HEK293 (cell line): Measurements from ENCODE around the gene OCA2.

Source experiments
- KLF16 ChIP-seq: fragments of 450-650 bp; formaldehyde crosslinking; IDR thresholded peaks from 2 replicates; pipeline ENCODE4 v1.5.1; 2017; ENCODE audit warnings: missing biosample characterization, missing genetic modification characterization
- ZBTB21 ChIP-seq: fragments of 450-650 bp; formaldehyde crosslinking; IDR thresholded peaks from 2 replicates; pipeline ENCODE4 v1.5.1; 2017; ENCODE audit warnings: missing biosample characterization, missing genetic modification characterization
- ZEB2 ChIP-seq: fragments of 450-650 bp; formaldehyde crosslinking; IDR thresholded peaks from 2 replicates; pipeline ENCODE4 v1.5.1; 2016; ENCODE audit warnings: missing biosample characterization, missing genetic modification characterization
- ZNF10 ChIP-seq: fragments of 450-650 bp; formaldehyde crosslinking; IDR thresholded peaks from 2 replicates; pipeline ENCODE4 v1.5.1; 2017; ENCODE audit warnings: missing biosample characterization, missing genetic modification characterization
- ZNF707 ChIP-seq: fragments of 450-650 bp; formaldehyde crosslinking; IDR thresholded peaks from 2 replicates; pipeline ENCODE4 v1.5.1; 2016; ENCODE audit warnings: missing biosample characterization, missing genetic modification characterization
- TF ChIP-seq, protein P1 (sequence below): fragments of 450-650 bp; formaldehyde crosslinking; IDR thresholded peaks from 2 replicates; pipeline ENCODE4 v1.5.1; 2016; ENCODE audit warnings: missing biosample characterization, missing genetic modification characterization
- TF ChIP-seq, protein P2 (sequence below): fragments of 450-650 bp; formaldehyde crosslinking; IDR thresholded peaks from 2 replicates; pipeline ENCODE4 v1.5.1; 2016; ENCODE audit warnings: missing biosample characterization, missing genetic modification characterization
- TF ChIP-seq, protein P3 (sequence below): sonication (generic); formaldehyde crosslinking; IDR thresholded peaks from 2 replicates; pipeline ENCODE4 v1.8.1; 2022; ENCODE audit warnings: mild to moderate bottlenecking, moderate library complexity, missing genetic modification reagents

DNA sequence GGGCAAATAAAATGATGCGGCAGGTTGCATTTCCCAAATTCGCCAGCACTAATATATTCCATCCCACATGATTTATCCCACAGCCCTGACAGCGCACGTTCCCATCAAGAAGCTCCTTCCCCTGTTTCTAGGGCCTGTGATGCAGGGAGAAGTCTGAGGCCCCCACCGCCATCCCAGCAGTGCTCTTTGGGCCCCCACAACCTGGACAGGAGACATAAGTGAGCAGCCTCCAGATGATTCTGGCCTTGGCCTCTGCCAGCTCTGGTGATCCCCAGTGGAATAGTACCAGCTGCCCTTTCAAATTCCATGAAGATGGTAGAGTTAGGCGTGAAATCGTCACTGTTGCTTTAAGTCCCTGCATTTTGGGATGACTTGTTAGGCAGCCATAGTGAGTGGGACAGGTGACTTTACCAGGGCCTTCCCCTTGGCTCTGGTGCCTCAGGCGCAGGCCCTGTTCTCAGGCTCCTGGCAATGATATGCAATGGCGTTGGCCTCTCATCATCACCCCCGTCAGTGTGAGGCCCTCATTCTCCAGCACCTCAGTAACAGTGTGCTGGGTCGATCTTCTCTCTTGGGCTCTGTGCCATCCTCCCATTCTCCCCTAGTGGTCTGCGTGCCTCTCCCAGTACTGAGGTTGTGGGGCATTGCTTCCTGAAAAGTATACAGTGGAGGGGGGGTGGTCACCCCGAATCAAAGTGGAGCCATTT, 263.7 kb downstream of the OCA2 start:
- TF ChIP-seq, protein P1, sequence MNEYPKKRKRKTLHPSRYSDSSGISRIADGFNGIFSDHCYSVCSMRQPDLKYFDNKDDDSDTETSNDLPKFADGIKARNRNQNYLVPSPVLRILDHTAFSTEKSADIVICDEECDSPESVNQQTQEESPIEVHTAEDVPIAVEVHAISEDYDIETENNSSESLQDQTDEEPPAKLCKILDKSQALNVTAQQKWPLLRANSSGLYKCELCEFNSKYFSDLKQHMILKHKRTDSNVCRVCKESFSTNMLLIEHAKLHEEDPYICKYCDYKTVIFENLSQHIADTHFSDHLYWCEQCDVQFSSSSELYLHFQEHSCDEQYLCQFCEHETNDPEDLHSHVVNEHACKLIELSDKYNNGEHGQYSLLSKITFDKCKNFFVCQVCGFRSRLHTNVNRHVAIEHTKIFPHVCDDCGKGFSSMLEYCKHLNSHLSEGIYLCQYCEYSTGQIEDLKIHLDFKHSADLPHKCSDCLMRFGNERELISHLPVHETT (tag by site-specific recombination): no peak
- TF ChIP-seq, protein P2, sequence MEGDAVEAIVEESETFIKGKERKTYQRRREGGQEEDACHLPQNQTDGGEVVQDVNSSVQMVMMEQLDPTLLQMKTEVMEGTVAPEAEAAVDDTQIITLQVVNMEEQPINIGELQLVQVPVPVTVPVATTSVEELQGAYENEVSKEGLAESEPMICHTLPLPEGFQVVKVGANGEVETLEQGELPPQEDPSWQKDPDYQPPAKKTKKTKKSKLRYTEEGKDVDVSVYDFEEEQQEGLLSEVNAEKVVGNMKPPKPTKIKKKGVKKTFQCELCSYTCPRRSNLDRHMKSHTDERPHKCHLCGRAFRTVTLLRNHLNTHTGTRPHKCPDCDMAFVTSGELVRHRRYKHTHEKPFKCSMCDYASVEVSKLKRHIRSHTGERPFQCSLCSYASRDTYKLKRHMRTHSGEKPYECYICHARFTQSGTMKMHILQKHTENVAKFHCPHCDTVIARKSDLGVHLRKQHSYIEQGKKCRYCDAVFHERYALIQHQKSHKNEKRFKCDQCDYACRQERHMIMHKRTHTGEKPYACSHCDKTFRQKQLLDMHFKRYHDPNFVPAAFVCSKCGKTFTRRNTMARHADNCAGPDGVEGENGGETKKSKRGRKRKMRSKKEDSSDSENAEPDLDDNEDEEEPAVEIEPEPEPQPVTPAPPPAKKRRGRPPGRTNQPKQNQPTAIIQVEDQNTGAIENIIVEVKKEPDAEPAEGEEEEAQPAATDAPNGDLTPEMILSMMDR (tag by site-specific recombination): no peak
- TF ChIP-seq KLF16 (no peak), ZNF10 (tag by site-specific recombination) (no peak), ZBTB21 (no peak), ZEB2 (tag by site-specific recombination) (no peak), ZNF707 (tag by site-specific recombination) (no peak)
- TF ChIP-seq, protein P3, sequence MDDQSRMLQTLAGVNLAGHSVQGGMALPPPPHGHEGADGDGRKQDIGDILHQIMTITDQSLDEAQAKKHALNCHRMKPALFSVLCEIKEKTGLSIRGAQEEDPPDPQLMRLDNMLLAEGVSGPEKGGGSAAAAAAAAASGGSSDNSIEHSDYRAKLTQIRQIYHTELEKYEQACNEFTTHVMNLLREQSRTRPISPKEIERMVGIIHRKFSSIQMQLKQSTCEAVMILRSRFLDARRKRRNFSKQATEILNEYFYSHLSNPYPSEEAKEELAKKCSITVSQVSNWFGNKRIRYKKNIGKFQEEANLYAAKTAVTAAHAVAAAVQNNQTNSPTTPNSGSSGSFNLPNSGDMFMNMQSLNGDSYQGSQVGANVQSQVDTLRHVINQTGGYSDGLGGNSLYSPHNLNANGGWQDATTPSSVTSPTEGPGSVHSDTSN: no peak
